Cardiac muscle cell (in vitro differentiated cells and primary cell): Measurements from ENCODE around the gene RCOR1. TPM values are rescaled to one million over a fixed set of nuclear protein-coding genes. Genes with fewer than 3 reads are reported as not detected.

Experiments used
- DNase-seq, 2 donors: peaks; one replicate each; pipeline versions ENCODE4 v3.0.0 to v3.0.0-alpha.2; 2010 to 2017; ENCODE audit warnings: low read depth in 1 of 2, low spot score in 1 of 2
- H3K27ac ChIP-seq: fragments of 200-600 bp; sonication (generic); 2 replicates; pipeline ENCODE4 v1.5.1; 2016
- H3K27me3 ChIP-seq: fragments of 200-600 bp; sonication (generic); 2 replicates; pipeline ENCODE4 v1.6.0; 2016; ENCODE audit warnings: control low read depth
- H3K36me3 ChIP-seq: fragments of 200-600 bp; sonication (generic); 2 replicates; pipeline ENCODE4 v1.5.1; 2016; ENCODE audit warnings: control low read depth
- H3K4me1 ChIP-seq: fragments of 200-600 bp; sonication (generic); 2 replicates; pipeline ENCODE4 v1.8.1; 2017; ENCODE audit warnings: low read depth, mild to moderate bottlenecking, mixed run types
- H3K4me3 ChIP-seq: fragments of 200-600 bp; sonication (generic); 2 replicates; pipeline ENCODE4 v1.5.1; 2016; ENCODE audit warnings: mild to moderate bottlenecking
- H3K9me3 ChIP-seq: fragments of 200-600 bp; sonication (generic); 2 replicates; pipeline ENCODE4 v1.5.1; 2017; ENCODE audit warnings: low read depth, mild to moderate bottlenecking, control low read depth
- polyA plus RNA-seq: library from polyadenylated mRNA; unstranded; fragments of >200 nt; fragmentation: Nextera tagmentation; extraction: Ambion mirVana; gene quantifications from 2 replicates; pipeline ENCODE4 v1.2.1, GENCODE V29; 2016
- total RNA-seq: library from RNA; depleted of rRNA; stranded (reverse); fragments of >200 nt; gene quantifications from 2 replicates; pipeline ENCODE4 v1.2.3, GENCODE V29; 2016
- TF ChIP-seq, protein P1 (sequence below): IDR thresholded peaks from 2 replicates; pipeline ENCODE4 v1.5.1; 2012; ENCODE audit warnings: low read depth, mild to moderate bottlenecking, low read length

The RCOR1 gene
- total and polyA plus RNA-seq, 2 experiments from 2014 or later: 5.3 to 17.0 TPM

DNA sequence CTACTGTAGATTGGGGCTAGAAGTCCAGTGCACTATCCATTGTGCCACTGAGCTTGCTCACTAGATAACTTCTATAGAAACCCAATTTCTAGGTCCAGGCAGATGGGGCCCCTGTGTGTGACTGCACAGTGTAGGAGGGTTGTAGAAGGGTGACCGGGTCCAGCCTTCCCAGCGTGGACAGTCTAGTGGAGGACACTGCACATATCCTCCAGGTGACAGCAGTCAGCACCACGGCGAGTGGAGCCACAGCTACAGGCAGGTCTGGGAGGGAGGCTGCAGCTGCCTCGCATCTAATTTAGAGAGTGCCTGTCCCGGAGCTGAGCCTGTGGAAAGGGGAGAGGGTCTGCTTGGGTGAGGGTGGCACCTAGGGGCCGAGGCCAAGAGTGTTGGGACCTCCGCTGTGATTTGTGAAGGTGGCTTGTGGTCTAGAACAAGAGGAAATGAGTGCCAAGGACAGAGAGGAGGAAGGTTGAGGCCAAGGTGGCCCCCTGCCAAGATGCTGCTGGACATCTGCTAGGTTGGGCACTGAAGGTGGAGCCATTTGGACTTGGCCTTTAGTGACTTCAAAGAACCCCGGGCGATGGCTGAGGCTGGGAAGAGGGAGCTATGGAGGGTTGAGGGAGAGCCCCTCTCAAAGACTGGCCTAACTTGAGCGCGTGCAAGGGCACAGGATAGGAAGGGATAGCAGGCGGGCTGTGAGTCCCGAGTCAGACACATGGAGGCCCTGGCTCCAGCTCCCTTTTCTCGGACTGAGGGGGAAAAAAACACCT lies 138.8 kb downstream of the RCOR1 start:
- TF ChIP-seq, protein P1, sequence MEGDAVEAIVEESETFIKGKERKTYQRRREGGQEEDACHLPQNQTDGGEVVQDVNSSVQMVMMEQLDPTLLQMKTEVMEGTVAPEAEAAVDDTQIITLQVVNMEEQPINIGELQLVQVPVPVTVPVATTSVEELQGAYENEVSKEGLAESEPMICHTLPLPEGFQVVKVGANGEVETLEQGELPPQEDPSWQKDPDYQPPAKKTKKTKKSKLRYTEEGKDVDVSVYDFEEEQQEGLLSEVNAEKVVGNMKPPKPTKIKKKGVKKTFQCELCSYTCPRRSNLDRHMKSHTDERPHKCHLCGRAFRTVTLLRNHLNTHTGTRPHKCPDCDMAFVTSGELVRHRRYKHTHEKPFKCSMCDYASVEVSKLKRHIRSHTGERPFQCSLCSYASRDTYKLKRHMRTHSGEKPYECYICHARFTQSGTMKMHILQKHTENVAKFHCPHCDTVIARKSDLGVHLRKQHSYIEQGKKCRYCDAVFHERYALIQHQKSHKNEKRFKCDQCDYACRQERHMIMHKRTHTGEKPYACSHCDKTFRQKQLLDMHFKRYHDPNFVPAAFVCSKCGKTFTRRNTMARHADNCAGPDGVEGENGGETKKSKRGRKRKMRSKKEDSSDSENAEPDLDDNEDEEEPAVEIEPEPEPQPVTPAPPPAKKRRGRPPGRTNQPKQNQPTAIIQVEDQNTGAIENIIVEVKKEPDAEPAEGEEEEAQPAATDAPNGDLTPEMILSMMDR: no peak
- H3K36me3 ChIP-seq: peaks cover 2% of the 10 kb centered on the region

DNA sequence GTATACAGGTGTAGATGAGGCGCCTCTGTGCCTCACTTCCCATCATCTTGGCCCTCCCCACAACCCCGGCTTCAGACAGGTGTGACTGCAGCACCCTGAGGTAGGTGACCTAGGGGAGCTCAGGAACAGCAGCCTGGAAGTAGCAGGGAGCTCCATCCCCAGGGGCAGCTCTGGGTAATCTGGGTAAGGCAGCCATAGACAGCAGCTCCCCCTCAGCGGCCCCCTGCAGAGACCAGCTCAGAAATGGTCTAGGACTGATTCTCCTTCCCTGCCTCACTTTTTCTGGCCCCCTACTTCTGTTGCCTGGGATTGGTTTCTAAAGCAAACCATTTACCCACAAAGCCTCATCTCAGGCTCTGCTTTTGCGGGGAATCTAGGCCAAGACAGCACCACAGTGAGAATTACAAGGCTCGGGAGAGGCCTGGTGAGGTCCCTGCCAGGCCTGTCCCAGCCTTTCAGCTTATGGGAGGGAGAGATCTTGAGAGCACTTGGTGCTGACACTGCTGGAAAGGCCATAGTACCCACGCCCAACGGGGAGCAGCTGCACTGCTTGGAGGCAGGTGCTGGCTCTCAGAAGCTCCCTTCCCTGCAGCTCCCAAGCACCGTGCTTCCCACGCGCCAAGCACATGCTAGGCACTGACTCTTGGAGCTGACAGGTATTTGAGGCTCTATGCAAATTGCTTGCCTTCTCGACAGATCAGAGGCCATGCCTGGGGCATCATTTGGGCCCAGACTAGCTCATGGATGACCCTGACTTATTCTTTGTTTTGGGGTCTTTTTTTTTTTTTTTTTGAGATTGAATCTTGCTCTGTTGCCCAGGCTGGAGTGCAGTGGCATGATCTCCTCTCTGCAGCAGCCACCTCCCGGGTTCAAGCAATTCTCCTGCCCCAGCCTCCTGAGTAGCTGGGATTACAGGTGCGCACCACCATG lies 139.7 kb downstream of the RCOR1 start:
- TF ChIP-seq, protein P1: no peak
- H3K27ac ChIP-seq: peak overlapping the region; percentile 28
- H3K4me3 ChIP-seq: no peak overlapping the region
- H3K27me3 ChIP-seq: no peaks in the 10 kb centered on the region
- H3K9me3 ChIP-seq: no peaks in the 10 kb centered on the region
- no peaks in the 10 kb centered on the region for H3K36me3 ChIP-seq
- DNase-seq: no peak
- H3K4me1 ChIP-seq: peaks cover 15% of the 10 kb centered on the region

More for the DNA sequence above, 138.8 kb downstream of the RCOR1 start:
- Histone ChIP-seq H3K9me3 (no peaks in the 10 kb centered on the region), H3K4me1 (peaks cover 15% of the 10 kb centered on the region), H3K27ac (no peak overlapping the region), H3K4me3 (no peak overlapping the region), H3K27me3 (no peaks in the 10 kb centered on the region)
- no peak for DNase-seq

DNA sequence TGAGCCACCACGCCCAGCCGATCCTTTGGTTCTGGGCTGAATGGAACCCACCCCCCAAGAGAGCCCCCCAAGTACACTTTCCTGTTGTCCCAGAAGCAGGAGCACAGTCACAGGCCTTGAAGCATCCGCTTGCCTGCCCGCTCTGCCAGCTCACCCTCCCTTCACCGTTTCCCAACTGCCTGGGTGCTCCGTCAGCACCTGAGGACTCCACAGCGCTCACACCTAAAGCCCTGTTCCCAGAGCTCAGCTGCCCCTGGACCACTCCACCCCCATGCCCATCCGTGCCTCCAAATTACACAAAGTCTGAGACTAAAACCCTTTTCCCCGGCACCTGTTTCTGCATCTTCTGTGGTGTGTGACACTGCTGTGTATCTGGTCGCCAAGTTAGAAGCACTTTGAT lies 140.5 kb downstream of the RCOR1 start:
- TF ChIP-seq, protein P1: no peak
- peaks cover 7% of the 10 kb centered on the region for H3K4me1 ChIP-seq
- H3K9me3 ChIP-seq: no peaks in the 10 kb centered on the region
- no peak overlapping the region for H3K4me3 ChIP-seq
- H3K27me3 ChIP-seq: no peaks in the 10 kb centered on the region
- no peak for DNase-seq
- H3K36me3 ChIP-seq: no peaks in the 10 kb centered on the region
- no peak overlapping the region for H3K27ac ChIP-seq

DNA sequence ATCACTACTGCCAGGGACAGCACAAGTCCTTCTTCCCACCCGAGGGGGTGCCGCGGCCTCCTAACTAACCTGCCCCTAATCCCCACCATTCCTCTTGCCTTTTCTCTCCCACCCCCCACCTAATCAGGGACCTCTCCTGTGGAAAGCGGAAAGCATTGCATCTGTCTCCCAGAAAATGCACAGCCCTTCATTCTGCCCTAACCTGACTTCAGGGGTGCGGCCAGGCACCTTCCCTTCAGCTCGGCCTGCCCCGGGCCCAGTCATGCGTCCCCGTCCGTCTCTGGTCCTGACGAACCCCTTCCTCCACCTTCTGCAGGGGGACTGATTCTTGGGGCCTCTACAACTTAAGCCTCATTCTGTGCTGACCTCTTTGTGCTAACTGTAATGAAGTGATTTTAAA lies 140.9 kb downstream of the RCOR1 start:
- TF ChIP-seq, protein P1: no peak
- DNase-seq: no peak
- H3K9me3 ChIP-seq: no peaks in the 10 kb centered on the region
- H3K27ac ChIP-seq: no peak overlapping the region
- no peak overlapping the region for H3K4me3 ChIP-seq
- no peaks in the 10 kb centered on the region for H3K27me3 ChIP-seq
- H3K36me3 ChIP-seq: no peaks in the 10 kb centered on the region
- peaks cover 3% of the 10 kb centered on the region for H3K4me1 ChIP-seq

DNA sequence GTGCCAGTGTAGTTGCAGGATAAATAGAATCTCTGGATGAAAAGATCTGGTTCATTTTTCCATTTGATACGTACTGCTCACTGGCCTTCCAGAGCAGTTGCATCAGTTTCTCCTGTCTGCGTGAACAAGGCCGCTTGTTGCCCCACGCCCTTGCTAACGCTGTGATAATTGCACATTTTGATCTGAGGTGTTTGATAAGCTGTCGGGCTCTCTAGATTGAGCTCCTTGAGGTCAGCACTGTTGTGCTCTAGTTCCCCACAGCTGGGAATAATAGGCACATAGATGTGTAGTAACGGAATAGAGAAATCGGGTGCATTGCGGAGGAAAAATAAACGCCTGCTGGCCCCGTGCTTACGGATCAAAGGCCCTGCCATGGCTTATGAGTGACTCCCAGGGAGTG lies 142.0 kb downstream of the RCOR1 start:
- H3K4me3 ChIP-seq: no peak overlapping the region
- DNase-seq: no peak
- H3K9me3 ChIP-seq: no peaks in the 10 kb centered on the region

More for the DNA sequence above, 142.0 kb downstream of the RCOR1 start:
- Histone ChIP-seq H3K36me3 (no peaks in the 10 kb centered on the region), H3K27me3 (no peaks in the 10 kb centered on the region), H3K4me1 (no peaks in the 10 kb centered on the region), H3K27ac (no peak overlapping the region)
- TF ChIP-seq, protein P1: no peak
